Fibroblast of mammary gland (primary cell): ENCODE measurements around the gene LDLRAD4.

Experiments
- DNase-seq: peaks from one replicate; pipeline ENCODE4 v3.0.0-alpha.2; 2010; ENCODE audit warnings: low read depth
- H3K4me3 ChIP-seq: 2 replicates; pipeline ENCODE4 v1.5.1; 2011; ENCODE audit warnings: low read depth, mild to moderate bottlenecking, low read length, moderate library complexity; ENCODE audit not compliant: control insufficient read depth
- CTCF ChIP-seq: conservative IDR thresholded peaks from 2 replicates; pipeline ENCODE4 v1.5.1; 2011; ENCODE audit warnings: low read depth, low read length, inconsistent platforms; ENCODE audit not compliant: control insufficient read depth, insufficient read depth

Gene LDLRAD4

GRCh38 chr18:13434854-13435253 lies 216.3 kb downstream of the LDLRAD4 start:
- no peak overlapping the region for H3K4me3 ChIP-seq
- DNase-seq, result no peak
- no peak for TF ChIP-seq CTCF

- no peak for TF ChIP-seq CTCF
- DNase-seq, result peak; percentile 27
- no peak overlapping the region for H3K4me3 ChIP-seq
These were observed 217.2 kb downstream of the LDLRAD4 start for GRCh38 chr18:13435586-13436333.

- no peak for TF ChIP-seq CTCF
- DNase-seq, result no peak
- no peak overlapping the region for H3K4me3 ChIP-seq
These were observed 218.0 kb downstream of the LDLRAD4 start for GRCh38 chr18:13436576-13436975.

- DNase-seq, result no peak
- TF ChIP-seq CTCF, result no peak
- H3K4me3 ChIP-seq, result no peak overlapping the region
These were observed 218.5 kb downstream of the LDLRAD4 start for GRCh38 chr18:13437034-13437433.

GRCh38 chr18:13437796-13438506 lies 219.4 kb downstream of the LDLRAD4 start:
- H3K4me3 ChIP-seq, result no peak overlapping the region
- no peak for TF ChIP-seq CTCF
- DNase-seq, result no peak

- H3K4me3 ChIP-seq, result no peak overlapping the region
- no peak for DNase-seq
- no peak for TF ChIP-seq CTCF
These were observed 220.0 kb downstream of the LDLRAD4 start for GRCh38 chr18:13438507-13439056.
